ENCODE measurements around the gene SLC5A3.

DNA sequence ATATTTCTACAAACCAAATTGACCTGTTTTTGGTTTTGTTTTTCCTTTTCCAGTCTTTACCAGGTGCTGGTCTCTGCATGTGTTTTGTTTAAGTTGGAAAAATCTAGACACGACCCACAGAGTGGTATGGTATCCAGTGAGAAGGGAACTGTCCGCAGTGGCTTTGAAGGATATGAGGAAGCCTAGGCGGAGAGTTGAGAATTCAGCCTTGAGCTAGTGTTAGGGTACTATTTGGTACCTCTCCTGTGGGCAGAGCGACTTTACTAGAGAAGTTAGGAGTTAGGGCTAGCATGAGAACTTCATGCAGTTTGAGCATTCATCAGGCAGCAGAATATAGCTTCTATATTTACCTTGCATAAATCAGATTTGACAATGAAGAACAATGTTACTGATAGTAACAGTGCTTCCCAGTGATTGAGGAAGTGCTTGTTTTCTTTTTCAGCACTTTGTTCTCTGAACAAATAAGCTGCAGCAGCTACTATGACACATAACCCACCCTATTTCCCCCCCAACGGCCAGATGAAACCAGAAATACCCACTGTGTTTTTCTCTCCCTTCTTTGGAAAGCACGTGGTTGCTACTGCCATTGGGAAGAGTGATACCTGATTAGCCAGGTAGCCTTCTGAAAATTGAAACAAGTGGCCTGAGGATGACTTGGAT lies 19.0 kb downstream of the SLC5A3 start:
- TF ChIP-seq, protein P1, sequence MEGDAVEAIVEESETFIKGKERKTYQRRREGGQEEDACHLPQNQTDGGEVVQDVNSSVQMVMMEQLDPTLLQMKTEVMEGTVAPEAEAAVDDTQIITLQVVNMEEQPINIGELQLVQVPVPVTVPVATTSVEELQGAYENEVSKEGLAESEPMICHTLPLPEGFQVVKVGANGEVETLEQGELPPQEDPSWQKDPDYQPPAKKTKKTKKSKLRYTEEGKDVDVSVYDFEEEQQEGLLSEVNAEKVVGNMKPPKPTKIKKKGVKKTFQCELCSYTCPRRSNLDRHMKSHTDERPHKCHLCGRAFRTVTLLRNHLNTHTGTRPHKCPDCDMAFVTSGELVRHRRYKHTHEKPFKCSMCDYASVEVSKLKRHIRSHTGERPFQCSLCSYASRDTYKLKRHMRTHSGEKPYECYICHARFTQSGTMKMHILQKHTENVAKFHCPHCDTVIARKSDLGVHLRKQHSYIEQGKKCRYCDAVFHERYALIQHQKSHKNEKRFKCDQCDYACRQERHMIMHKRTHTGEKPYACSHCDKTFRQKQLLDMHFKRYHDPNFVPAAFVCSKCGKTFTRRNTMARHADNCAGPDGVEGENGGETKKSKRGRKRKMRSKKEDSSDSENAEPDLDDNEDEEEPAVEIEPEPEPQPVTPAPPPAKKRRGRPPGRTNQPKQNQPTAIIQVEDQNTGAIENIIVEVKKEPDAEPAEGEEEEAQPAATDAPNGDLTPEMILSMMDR (IDR thresholded peaks at IDR 0.05) = no peak
- TF ChIP-seq POLR2A (IDR thresholded peaks at IDR 0.05) = no peak
- no peak for TF ChIP-seq POLR2AphosphoS5 (IDR thresholded peaks at IDR 0.05)

Measured in prostate gland (tissue), 2 donors.